CD4-positive, alpha-beta T cell treated with Interleukin-21 for 1 hour (primary cell): ENCODE results near the gene AUTS2.

Experiments used
- DNase-seq: peaks from one replicate; pipeline ENCODE4 v3.0.0-alpha.2; 2020

AUTS2 gene

GRCh38 chr7:70015353-70015752 is 417.1 kb downstream of the AUTS2 start:
- no peak for DNase-seq

- no peak for DNase-seq
Measured at GRCh38 chr7:70016044-70016770, 417.9 kb downstream of the AUTS2 start.

DNA sequence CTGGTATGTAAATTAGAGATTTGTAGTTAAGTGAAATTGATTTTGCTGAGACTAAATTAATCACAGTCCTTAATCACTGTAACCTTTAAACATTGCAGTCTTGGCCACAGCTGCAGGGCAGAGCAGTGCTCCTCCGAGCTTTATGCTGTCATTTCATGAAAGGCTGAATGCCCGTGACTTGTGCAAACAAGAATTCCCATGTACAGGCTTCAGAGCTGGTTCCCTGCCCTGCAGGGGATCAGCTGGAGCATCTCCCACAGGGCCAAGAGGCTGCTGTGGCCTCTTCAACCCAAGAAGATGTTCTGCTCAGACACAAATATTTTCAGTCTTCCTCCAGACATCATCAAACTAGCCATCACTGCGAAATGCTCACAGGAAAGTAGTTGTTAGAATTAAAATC is 419.1 kb downstream of the AUTS2 start:
- DNase-seq: no peak

GRCh38 chr7:70018700-70019099 is 420.4 kb downstream of the AUTS2 start:
- DNase-seq: no peak

DNA sequence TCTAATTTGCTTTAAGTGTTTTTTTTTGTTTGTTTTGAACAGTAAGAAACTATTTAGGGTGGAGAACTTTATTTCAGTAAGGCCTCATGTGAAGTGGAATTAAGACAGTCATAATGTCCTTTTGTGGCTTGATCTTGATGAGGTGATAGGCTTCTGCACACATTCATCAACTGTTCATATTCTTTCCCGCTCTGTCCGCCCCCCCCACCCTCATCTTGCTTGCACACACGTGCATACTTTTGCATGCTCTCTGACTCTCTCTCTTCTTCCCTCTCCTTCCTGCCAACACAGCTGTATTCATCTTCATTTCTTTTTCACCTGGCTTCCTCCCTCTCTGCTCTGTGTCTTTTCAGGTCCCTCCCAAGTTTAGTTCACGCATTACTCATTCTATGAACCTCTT is 429.6 kb downstream of the AUTS2 start:
- DNase-seq: no peak

DNA sequence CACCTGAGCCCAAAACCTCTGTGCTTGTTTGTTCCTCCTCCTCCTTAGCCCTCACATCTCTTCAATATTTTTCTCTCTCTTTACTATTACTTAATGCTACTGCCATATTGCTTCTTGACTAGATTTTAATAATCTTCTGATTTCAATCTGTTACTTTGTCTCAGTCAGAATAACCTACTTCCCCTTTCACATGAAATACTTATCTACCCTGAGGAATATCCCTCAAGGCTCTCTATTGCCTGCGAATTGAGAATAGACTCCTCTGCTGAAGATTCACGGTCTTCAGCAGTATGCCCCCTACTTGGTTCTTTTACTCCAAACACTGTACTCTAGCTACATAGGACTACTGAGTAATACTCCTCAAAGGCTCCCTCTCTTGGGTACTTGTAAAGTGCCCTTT is 430.3 kb downstream of the AUTS2 start:
- DNase-seq: no peak

DNA sequence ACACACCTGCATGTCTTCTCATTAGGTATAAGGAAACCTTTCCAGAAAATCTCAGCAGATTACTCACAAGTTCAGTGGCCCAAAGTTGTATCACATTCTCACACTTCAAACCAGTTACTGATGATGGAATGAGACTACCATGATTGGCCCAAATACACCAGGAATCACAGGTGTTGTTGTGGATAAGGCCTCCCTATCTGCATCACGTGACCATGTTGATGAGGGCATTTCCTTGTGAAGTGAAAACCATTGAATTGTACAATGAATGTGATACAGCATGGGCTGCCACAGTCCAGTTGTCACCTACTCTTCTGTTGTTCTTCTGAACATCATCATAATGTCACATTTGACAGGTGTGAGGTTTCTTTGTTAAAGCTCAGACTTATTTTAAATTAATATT is 431.7 kb downstream of the AUTS2 start:
- no peak for DNase-seq

DNA sequence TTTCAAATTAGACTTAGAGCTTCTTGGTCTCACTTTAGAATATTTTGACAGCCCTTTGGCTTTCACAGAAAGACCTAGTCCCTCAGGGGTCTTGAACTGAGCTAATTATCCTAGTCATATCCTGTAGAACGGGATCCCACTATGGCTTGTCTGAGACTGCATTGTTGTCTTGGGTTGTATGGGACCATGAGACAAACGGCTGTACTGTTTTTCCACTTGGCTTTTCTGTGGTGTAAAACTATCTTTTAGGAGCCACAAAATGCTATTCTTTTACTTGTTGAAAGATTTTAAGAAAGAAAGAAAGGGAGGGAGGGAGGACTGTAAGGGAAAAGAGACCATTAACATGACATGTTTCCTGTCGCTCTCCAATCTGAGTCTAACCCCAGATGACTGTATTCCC is 432.5 kb downstream of the AUTS2 start:
- DNase-seq: no peak

DNA sequence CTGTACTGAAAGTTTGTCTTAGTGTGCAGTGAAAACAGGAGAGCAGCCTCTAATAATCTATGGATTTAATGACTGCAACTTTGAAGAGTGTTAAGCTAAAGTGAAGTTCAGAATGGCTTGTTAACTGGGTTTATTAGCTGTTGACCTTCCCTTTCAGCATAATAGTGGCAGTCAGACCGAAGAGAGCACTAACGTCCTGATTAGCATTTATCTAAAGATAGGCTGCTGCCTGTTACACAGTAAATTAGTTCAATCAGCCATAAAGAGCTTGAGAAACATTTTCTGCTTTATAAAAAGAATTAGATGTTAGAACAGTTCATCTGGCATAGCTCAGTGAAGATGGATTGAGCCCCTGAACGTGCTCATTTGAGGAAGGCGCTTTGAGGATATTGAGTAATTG is 433.0 kb downstream of the AUTS2 start:
- DNase-seq: no peak

GRCh38 chr7:70032649-70033048 is 434.4 kb downstream of the AUTS2 start:
- no peak for DNase-seq

DNA sequence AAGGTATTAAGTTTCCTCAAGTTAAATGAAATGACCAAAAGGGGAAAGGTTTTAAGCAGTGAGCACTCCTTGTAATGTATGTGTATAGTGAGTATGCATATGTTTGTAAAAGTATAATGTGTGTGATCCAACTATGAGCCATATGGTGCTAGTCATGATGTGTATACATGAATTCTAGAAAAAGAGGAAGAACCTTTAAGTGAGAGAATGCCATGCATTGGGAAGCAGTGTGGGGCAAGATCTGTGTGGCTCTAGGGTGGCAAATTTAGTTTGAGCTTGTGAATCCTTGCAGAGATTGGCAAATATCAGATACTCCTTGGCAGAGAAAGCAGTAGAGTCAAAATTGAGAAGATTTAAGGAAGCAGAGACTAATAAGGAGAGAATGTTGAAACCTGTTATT is 435.0 kb downstream of the AUTS2 start:
- no peak for DNase-seq

DNA sequence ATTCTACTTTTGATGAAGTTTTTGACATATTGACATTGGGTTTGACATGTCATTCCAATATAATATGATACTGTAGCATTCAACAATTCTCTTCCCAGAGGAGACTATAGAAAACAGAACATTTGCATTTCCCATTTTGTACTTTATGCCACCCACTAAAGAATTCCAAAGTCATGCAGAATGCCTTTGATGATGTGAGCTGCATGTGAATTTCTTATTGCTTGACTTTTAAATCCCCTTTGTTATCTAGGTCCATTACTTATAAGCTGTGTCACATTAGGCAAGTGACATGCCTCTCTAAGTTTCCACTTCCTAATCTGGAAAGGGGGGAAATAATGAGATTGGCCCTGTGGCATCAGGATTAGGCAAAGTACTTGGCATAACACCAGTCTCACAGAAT is 436.7 kb downstream of the AUTS2 start:
- no peak for DNase-seq

DNA sequence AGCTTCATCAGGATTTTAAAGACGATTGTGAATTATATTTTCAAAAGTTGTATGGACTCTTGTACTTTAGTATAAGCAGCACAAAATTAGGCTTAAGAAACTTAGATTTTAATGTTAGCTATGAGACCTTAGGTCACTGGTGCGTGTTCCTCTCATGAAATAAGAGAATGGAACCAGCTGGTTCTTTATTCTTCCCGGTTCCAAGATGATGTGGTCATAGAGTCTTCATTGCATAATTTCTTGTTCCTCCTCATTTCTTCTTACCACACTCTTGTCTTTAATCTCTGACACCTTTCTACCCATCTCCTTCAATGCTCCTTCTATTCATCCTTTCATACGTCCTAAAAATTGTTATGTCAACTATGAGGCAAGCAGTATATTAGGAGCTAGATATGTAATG is 437.2 kb downstream of the AUTS2 start:
- no peak for DNase-seq

DNA sequence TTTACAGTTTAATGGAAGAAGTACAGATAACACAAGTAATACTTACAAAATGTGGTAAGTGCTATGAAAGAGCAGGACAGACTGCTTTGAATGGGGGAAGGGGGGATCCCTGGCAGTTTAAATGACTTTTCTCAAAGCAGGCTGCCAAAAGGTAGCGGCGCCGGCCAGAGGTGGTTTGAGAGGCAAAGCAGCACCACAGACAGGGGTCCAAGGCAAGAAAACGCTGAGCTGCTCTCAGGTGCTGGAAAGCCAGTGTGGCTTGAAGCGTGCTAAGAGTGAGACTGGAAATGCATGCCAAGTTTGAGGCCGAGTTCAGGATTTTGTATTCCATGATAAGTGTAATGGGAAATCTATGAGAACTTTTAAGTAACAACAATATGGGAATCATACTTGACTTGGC is 437.7 kb downstream of the AUTS2 start:
- DNase-seq: no peak

GRCh38 chr7:70036695-70037094 is 438.4 kb downstream of the AUTS2 start:
- no peak for DNase-seq

GRCh38 chr7:70037171-70037933 is 439.1 kb downstream of the AUTS2 start:
- no peak for DNase-seq

- no peak for DNase-seq
Measured at GRCh38 chr7:70040051-70040450, 441.8 kb downstream of the AUTS2 start.

GRCh38 chr7:70040970-70041766 is 442.9 kb downstream of the AUTS2 start:
- DNase-seq: no peak

DNA sequence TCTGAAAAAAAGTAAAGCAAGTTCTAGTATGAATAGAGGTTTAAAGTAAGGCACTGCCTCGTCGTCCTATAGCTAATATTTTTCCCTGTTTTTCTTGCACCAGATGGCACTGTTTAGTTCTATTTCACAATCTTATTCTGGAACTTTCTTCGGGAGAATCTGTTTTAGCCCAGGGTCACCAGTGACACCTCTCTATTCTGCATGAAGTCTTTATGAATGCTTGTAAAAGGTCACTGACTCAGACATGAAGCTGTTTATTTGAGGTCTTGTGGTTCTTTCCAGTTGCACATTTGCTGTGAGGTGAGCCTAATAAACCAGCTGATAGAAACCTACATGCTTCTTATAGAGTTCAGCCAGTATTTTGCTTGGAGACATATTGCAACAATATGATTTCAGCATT is 444.3 kb downstream of the AUTS2 start:
- DNase-seq: no peak

DNA sequence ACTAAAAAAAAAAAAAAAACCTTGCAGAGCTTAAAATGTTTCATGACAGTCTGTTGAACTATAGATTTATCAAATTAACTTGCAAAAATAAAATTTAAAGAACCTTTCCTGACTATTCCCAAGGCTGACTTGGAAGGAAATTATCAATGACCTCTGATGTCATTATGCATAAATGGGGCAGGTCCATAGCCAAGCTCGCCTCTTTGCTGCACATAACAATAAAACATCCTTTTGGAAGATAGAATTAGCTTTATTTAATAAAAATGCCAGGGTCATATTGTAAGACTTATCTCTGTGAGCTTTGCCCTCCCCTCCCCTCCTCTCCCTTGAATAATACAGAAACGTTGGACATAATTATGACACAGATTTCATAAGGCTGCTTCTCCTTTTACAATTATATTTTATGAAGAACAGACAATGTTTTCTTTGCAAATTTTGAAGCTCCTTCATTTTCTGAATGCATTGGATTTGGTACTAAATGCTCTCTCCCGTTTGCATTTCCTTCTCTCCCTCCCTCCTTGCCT is 444.8 kb downstream of the AUTS2 start:
- DNase-seq: no peak

GRCh38 chr7:70044064-70044463 is 445.8 kb downstream of the AUTS2 start:
- DNase-seq: no peak

DNA sequence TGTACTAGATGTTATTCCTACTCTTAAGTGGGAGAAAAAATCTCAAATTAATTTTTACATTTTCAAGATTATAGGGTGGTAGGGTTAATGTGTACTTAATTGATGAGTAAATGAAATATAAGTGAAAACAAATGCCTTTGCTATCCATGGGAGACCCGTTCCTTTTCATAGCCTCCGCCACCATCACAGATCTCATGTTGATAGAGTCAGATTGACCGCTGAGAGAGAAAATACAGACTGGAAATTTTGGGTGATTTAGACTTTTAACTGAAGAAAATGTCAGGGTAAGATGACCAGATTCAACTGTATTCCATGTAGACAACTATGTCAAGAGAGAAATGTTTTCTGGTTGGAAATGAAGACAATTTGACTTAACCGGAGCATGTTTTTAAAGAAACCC is 446.2 kb downstream of the AUTS2 start:
- DNase-seq: no peak

DNA sequence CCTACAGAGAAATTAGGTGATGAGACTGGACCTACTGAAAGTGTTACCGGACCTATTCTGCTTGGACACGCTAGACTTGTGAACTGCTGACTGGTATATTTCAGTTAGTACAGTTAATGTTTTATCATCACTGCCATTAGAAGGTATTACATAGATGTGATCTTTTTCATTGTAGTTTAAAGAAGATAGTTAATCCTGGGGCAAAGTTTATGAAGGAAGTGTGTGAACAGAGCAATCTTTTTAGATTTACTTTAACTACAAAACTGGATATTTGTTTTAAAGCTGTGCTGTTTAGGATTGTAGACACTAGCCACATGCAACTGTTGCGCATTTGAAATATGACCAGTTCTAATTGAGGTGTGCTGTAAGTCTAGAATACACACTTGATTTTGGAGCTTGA is 446.7 kb downstream of the AUTS2 start:
- DNase-seq: no peak

GRCh38 chr7:70047384-70047783 is 449.1 kb downstream of the AUTS2 start:
- no peak for DNase-seq
